Coronary artery (tissue), 2 donors: ENCODE results near the gene EGFLAM.

Experiments
- DNase-seq: peaks from one replicate; pipeline ENCODE4 v3.0.0-alpha.2; 2017; ENCODE audit warnings: low spot score
- H3K27ac ChIP-seq, 2 donors: fragments of 200-600 bp; sonication (generic); one replicate each; pipeline ENCODE4 v1.5.1; 2016 to 2019
- H3K4me3 ChIP-seq: fragments of 200-600 bp; sonication (generic); 2 replicates; pipeline ENCODE4 v1.5.1; 2016; ENCODE audit warnings: mild to moderate bottlenecking, moderate library complexity
- TF ChIP-seq, protein P1 (sequence below): fragments of 200-600 bp; sonication (generic); IDR thresholded peaks from one replicate; pipeline ENCODE4 v1.5.1; 2019; ENCODE audit warnings: antibody characterized with exemption

Gene EGFLAM

DNA sequence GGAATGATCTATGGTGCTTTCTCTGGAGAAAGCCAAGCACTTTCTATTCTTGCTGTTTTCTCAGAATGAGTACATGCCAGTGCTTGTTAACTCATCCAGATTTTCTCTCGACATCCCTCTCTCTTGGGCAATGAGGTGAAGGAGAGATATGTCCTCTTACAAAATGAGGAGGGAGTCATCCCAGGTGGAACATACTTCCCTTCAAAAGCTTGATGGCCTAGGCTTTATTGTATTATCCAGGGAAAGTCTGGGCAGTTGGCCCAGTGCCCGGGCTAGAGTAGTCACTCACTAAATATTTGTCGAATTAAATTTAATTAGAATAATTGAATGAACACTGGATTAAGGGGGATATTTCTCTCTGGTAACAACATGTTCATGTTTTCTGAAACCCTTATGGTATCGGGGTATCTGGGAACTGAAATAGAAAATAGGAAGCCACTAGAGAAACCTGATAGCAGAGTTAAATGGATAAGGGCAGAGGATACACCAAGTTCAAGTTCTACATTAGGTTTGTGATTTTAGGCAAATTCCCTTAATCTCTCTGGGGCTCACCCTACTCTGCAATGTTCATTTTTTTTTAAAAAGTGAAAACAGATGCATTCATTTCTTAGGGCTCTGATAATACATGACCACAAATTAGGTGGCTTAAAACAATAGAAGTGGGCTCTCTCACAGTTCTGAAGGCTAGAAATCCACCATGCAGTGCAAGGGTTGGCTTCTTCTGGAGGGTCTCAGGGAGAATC is 198.5 kb downstream of the EGFLAM start:
- H3K27ac ChIP-seq: no peak overlapping the region
- DNase-seq: no peak
- TF ChIP-seq, protein P1, sequence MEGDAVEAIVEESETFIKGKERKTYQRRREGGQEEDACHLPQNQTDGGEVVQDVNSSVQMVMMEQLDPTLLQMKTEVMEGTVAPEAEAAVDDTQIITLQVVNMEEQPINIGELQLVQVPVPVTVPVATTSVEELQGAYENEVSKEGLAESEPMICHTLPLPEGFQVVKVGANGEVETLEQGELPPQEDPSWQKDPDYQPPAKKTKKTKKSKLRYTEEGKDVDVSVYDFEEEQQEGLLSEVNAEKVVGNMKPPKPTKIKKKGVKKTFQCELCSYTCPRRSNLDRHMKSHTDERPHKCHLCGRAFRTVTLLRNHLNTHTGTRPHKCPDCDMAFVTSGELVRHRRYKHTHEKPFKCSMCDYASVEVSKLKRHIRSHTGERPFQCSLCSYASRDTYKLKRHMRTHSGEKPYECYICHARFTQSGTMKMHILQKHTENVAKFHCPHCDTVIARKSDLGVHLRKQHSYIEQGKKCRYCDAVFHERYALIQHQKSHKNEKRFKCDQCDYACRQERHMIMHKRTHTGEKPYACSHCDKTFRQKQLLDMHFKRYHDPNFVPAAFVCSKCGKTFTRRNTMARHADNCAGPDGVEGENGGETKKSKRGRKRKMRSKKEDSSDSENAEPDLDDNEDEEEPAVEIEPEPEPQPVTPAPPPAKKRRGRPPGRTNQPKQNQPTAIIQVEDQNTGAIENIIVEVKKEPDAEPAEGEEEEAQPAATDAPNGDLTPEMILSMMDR: no peak

DNA sequence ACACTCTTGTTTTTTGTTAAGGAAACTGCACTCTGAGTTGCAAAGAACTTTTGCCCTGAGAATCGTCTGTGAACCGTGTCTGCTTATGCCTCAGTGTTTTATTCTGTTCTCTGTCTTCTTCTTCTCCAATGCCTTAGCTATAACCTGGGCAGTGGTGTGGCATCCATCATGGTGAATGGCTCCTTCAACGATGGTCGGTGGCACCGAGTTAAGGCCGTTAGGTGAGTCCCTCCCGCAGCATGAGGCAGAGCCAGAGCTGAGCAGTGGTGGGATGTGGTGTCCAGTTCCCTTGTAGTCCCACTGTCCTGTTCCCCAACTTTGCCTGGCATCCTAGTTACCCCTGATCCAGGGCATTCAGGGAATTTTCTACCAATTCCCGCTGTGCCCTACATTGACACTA is 199.8 kb downstream of the EGFLAM start:
- no peak for DNase-seq
- TF ChIP-seq, protein P1: no peak
- no peak overlapping the region for H3K27ac ChIP-seq
- H3K4me3 ChIP-seq: no peak overlapping the region

More for the DNA sequence above, 198.5 kb downstream of the EGFLAM start:
- no peak overlapping the region for H3K4me3 ChIP-seq

DNA sequence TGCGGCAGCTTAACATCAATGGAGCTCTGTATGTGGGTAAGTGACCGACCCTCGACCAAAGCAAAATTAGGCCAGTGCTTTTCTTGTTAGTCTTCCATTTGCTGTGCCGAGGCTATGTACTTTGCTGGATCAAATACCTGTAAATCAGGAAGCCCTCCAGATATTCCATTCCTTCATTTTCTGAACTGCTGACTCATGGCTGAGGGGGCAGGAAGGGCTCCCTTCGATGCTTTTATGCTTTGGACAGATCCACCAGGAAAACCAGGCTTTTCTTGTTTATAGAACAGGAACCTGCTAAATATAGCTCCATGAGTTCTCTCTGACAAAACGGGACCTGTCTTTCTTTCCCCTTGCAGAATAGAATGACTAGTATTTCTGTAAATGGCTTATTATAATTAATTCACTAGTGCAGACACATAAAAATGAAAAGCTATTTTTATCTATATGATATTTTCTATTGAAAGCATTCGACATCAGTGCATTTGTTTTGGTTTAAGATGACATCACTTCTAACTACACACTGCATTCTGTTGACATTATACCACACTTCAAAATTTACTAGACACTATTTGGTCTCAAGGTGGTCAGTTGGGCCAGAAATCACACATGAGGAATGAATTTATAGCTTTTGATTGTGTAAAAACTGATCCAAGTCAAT is 204.7 kb downstream of the EGFLAM start:
- TF ChIP-seq, protein P1: no peak
- Histone ChIP-seq H3K4me3 (no peak overlapping the region), H3K27ac (peak overlapping the region; percentile 8 to 74)
- no peak for DNase-seq

DNA sequence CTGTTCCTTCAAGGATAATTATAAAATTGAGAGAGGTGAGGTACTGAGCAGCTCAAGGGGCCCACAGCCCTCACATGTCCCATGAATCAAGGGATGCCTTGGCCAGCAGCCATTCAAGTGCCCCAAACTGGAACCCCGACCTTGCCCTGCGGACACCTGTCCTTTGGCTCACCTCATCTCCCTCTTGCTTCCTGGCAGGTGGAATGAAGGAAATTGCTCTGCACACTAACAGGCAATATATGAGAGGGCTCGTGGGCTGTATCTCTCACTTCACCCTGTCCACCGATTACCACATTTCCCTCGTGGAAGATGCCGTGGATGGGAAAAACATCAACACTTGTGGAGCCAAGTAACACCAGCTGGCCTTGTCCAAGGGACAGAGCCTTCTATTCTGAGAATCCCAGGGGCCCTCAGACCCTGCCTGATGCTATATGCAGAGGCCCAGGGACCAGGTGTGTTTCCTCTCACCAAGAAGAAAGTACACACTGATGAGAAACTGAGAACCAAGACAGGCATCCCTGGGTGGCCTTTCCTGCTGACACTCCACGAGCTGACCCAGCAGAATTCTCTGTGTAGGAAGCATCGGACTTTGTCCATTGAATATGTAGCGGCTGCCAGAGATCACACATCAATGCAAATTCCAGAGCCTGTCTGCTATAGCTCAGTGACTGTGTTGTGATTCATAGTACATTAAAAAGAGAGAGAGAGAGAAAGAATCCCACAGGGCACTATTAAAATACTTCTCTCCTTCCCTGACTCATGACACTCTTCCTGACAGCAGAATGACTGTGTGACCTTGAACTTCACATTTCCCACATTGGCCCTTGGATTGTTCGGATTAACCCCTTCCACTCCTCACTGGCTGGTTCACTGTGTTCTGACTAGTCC is 205.5 kb downstream of the EGFLAM start:
- peak; percentile 75 for DNase-seq
- TF ChIP-seq, protein P1: no peak
- Histone ChIP-seq H3K4me3 (no peak overlapping the region), H3K27ac (peak overlapping the region; percentile 8 to 74)

DNA sequence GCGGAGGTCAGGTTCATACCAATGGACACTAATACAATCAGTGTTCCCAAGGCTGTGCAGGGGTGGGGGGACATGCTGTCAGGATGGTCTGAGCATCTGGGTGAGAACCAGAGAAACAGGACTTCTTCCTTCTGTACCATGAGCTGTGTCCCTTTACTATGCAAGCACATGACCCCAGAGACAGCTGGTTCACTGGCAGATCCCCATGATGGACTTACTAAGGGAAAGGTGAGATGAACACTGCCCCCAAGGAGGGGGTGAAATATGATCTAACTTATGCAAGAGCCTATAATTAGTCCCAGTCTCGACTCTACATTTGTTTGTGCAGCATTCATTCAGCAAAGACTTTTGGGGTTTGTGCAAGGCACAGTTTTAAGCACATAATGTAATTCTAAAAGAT is 206.7 kb downstream of the EGFLAM start:
- Histone ChIP-seq H3K4me3 (no peak overlapping the region), H3K27ac (peak overlapping the region; percentile 94 to 96)
- TF ChIP-seq, protein P1: no peak
- DNase-seq: no peak

DNA sequence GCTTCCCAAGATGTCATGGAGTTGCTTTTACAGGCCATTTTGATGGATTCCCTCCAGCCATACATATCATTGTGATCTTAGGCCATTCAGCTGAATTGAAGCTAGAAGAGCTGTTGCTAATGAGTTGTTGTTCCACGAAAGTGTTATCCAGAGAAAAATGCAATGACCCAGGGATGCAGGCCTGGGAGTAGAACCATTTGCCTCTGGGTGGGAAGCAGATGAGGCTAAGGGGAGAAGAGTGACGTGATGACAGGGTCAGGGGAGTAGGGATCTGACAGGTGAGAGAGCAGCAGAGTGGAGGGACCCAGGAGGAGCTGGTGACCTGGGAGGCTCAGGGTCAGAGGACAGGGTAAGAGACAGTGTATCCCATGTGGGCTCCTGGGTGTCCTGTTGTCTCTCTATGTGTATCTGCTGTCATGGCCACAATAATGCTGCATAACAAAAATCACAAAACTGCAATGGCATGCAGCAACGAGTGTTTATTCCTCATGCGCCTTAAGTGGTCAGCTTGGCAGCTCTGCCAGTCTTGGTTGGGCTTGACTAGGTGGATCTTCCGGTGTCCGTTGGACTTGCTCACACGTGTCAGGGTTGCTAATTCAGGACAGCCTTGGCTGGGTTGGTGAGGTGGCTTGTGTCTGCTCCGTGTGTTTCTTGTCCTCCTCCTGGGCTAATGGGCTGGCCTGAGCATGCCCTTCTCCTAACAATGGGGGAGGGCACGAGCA is 207.5 kb downstream of the EGFLAM start:
- no peak overlapping the region for H3K4me3 ChIP-seq

More for the DNA sequence above, 207.5 kb downstream of the EGFLAM start:
- DNase-seq: no peak
- TF ChIP-seq, protein P1: no peak
- peak overlapping the region; percentile 94 to 96 for H3K27ac ChIP-seq
